Measurements from ENCODE around the gene FAM181B.

Gene FAM181B

GRCh38 chr11:82711648-82712047 is 22.0 kb downstream of the FAM181B start:
- no peak for TF ChIP-seq EZH2phosphoT487 (IDR thresholded peaks at IDR 0.05; ENCODE audit: low read depth)
- no peak overlapping the region for H2AFZ ChIP-seq (ENCODE audit: low read depth, low read length)
- H3K27me3 ChIP-seq (ENCODE audit: low read depth, low read length): peaks cover 15% of the 10 kb centered on the region
- H4K20me1 ChIP-seq (ENCODE audit: insufficient read depth, low read length): no peaks in the 10 kb centered on the region
- H3K9me3 ChIP-seq (ENCODE audit: insufficient read depth, low read length): no peaks in the 10 kb centered on the region
- peaks cover 6% of the 10 kb centered on the region; the same call in 1 of the 2 replicates for H3K4me1 ChIP-seq (ENCODE audit: low read length)
- no peaks in the 10 kb centered on the region for H3K79me2 ChIP-seq (ENCODE audit: low read length)
- no peak overlapping the region for H3K9ac ChIP-seq (ENCODE audit: low read length)
- H3K27ac ChIP-seq (ENCODE audit: low read length): no peak overlapping the region
- no peaks in the 10 kb centered on the region for H3K36me3 ChIP-seq (replicated peaks; ENCODE audit: low read depth, low read length)
- H3K4me3 ChIP-seq (ENCODE audit: low read length): no peak overlapping the region
- H3K4me2 ChIP-seq (ENCODE audit: low read length): no peak overlapping the region

DNA sequence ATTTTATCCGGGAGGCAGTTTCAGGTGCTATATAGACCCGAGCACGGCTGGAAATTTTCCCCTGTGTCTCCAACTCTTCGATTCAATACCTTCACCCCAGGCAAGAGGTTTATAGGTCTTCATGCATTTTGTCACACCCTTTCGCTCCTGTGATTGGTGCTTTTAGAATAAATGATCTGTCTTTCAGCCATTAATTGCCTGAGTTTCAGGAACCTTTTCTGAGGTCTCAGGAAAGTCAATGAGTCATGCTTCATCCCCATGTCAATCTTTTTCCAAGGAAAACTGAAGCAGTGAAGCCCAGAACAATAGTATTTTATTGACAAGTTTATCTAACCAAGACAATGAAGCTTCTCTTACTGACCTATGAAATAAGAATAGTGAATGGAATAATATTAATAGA is 29.9 kb downstream of the FAM181B start:
- Histone ChIP-seq H3K4me3 (ENCODE audit: low read length) (no peak overlapping the region), H3K4me2 (ENCODE audit: low read length) (no peak overlapping the region), H3K27ac (ENCODE audit: low read length) (no peak overlapping the region), H3K79me2 (ENCODE audit: low read length) (no peaks in the 10 kb centered on the region), H3K9ac (ENCODE audit: low read length) (no peak overlapping the region), H3K4me1 (ENCODE audit: low read length) (peaks cover 7% of the 10 kb centered on the region), H4K20me1 (ENCODE audit: insufficient read depth, low read length) (no peaks in the 10 kb centered on the region), H3K36me3 (replicated peaks; ENCODE audit: low read depth, low read length) (no peaks in the 10 kb centered on the region), H2AFZ (ENCODE audit: low read depth, low read length) (no peak overlapping the region), H3K9me3 (ENCODE audit: insufficient read depth, low read length) (no peaks in the 10 kb centered on the region), H3K27me3 (ENCODE audit: low read depth, low read length) (no peaks in the 10 kb centered on the region)
- TF ChIP-seq, protein P1, sequence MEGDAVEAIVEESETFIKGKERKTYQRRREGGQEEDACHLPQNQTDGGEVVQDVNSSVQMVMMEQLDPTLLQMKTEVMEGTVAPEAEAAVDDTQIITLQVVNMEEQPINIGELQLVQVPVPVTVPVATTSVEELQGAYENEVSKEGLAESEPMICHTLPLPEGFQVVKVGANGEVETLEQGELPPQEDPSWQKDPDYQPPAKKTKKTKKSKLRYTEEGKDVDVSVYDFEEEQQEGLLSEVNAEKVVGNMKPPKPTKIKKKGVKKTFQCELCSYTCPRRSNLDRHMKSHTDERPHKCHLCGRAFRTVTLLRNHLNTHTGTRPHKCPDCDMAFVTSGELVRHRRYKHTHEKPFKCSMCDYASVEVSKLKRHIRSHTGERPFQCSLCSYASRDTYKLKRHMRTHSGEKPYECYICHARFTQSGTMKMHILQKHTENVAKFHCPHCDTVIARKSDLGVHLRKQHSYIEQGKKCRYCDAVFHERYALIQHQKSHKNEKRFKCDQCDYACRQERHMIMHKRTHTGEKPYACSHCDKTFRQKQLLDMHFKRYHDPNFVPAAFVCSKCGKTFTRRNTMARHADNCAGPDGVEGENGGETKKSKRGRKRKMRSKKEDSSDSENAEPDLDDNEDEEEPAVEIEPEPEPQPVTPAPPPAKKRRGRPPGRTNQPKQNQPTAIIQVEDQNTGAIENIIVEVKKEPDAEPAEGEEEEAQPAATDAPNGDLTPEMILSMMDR (IDR thresholded peaks at IDR 0.05; ENCODE audit: low read depth, low read length): no peak
- no peak for TF ChIP-seq EZH2phosphoT487 (IDR thresholded peaks at IDR 0.05; ENCODE audit: low read depth)

- peaks cover 7% of the 10 kb centered on the region for H3K4me1 ChIP-seq (ENCODE audit: low read length)
- H3K27me3 ChIP-seq (ENCODE audit: low read depth, low read length): no peaks in the 10 kb centered on the region
- no peak overlapping the region for H2AFZ ChIP-seq (ENCODE audit: low read depth, low read length)
- no peaks in the 10 kb centered on the region for H3K79me2 ChIP-seq (ENCODE audit: low read length)
- H3K27ac ChIP-seq (ENCODE audit: low read length): no peak overlapping the region
- no peaks in the 10 kb centered on the region for H3K9me3 ChIP-seq (ENCODE audit: insufficient read depth, low read length)
- no peak overlapping the region for H3K4me3 ChIP-seq (ENCODE audit: low read length)
- H3K36me3 ChIP-seq (replicated peaks; ENCODE audit: low read depth, low read length): no peaks in the 10 kb centered on the region
- no peak overlapping the region for H3K4me2 ChIP-seq (ENCODE audit: low read length)
- TF ChIP-seq, protein P1 (IDR thresholded peaks at IDR 0.05; ENCODE audit: low read depth, low read length): no peak
- no peak for TF ChIP-seq EZH2phosphoT487 (IDR thresholded peaks at IDR 0.05; ENCODE audit: low read depth)
- no peak overlapping the region for H3K9ac ChIP-seq (ENCODE audit: low read length)
- no peaks in the 10 kb centered on the region for H4K20me1 ChIP-seq (ENCODE audit: insufficient read depth, low read length)
Measured at GRCh38 chr11:82703226-82703625, 30.4 kb downstream of the FAM181B start.

GRCh38 chr11:82701847-82702520 is 31.7 kb downstream of the FAM181B start:
- Histone ChIP-seq H3K27ac (ENCODE audit: low read length) (no peak overlapping the region), H4K20me1 (ENCODE audit: insufficient read depth, low read length) (no peaks in the 10 kb centered on the region), H3K4me2 (ENCODE audit: low read length) (no peak overlapping the region), H3K36me3 (replicated peaks; ENCODE audit: low read depth, low read length) (no peaks in the 10 kb centered on the region), H2AFZ (ENCODE audit: low read depth, low read length) (no peak overlapping the region), H3K79me2 (ENCODE audit: low read length) (no peaks in the 10 kb centered on the region), H3K4me1 (ENCODE audit: low read length) (peaks cover 7% of the 10 kb centered on the region), H3K27me3 (ENCODE audit: low read depth, low read length) (no peaks in the 10 kb centered on the region), H3K4me3 (ENCODE audit: low read length) (no peak overlapping the region), H3K9ac (ENCODE audit: low read length) (no peak overlapping the region), H3K9me3 (ENCODE audit: insufficient read depth, low read length) (no peaks in the 10 kb centered on the region)
- TF ChIP-seq EZH2phosphoT487 (IDR thresholded peaks at IDR 0.05; ENCODE audit: low read depth): no peak
- TF ChIP-seq, protein P1 (IDR thresholded peaks at IDR 0.05; ENCODE audit: low read depth, low read length): peak; percentile 97
